H1 (cell line): ENCODE results near the gene GRIK1. TPM values are rescaled to one million over a fixed set of nuclear protein-coding genes. Genes with fewer than 3 reads are reported as not detected.

Source experiments
- CTCF ChIA-PET: fragments of 300-600 bp; sonication (Branson Sonifier 250); formaldehyde crosslinking; loops from one replicate; lab custom pipeline; 2021; ENCODE audit not compliant: partially characterized antibody; lab: Charles Lee
- POLR2A ChIA-PET: fragments of 300-600 bp; sonication (Branson Sonifier 250); formaldehyde crosslinking; loops from one replicate; lab custom pipeline; 2021; ENCODE audit warnings: inconsistent platforms; ENCODE audit not compliant: partially characterized antibody; lab: Charles Lee
- DNase-seq, 2 experiments: peaks; one replicate each; pipeline versions ENCODE4 v3.0.0 to v3.0.0-alpha.2; 2010 to 2022; ENCODE audit warnings: low spot score in 2 of 2, low read depth in 1 of 2, mixed read lengths in 1 of 2
- FAIRE-seq: peaks from 2 replicates; lab custom pipeline; 2011; peaks lifted over from hg19 to GRCh38; lab: Jason Lieb, UNC
- H2AFZ ChIP-seq: 2 replicates; pipeline ENCODE4 v1.8.1; 2012; ENCODE audit warnings: low read length, inconsistent platforms
- H2AK5ac ChIP-seq: 2 replicates; pipeline ENCODE4 v1.6.1; 2013; ENCODE audit warnings: low read depth, low read length
- H2BK120ac ChIP-seq: replicated peaks from 2 replicates; pipeline ENCODE3; 2013; ENCODE audit warnings: low read depth, low read length, inconsistent platforms
- H2BK12ac ChIP-seq: 2 replicates; pipeline ENCODE4 v1.6.1; 2013; ENCODE audit warnings: low read depth, low read length
- H2BK15ac ChIP-seq: 2 replicates; pipeline ENCODE4 v1.6.1; 2013; ENCODE audit warnings: low read length
- H2BK20ac ChIP-seq: 2 replicates; pipeline ENCODE4 v1.6.1; 2013; ENCODE audit warnings: low read length
- H2BK5ac ChIP-seq: 2 replicates; pipeline ENCODE4 v1.6.1; 2013; ENCODE audit warnings: low read depth, low read length
- H3K14ac ChIP-seq: 2 replicates; pipeline ENCODE4 v1.6.1; 2013; ENCODE audit warnings: inconsistent platforms; ENCODE audit not compliant: insufficient read length
- H3K18ac ChIP-seq: 2 replicates; pipeline ENCODE4 v1.6.1; 2013; ENCODE audit warnings: low read length; ENCODE audit errors: extremely low read depth
- H3K23ac ChIP-seq: 2 replicates; pipeline ENCODE4 v1.6.1; 2013; ENCODE audit warnings: inconsistent platforms; ENCODE audit not compliant: insufficient read length
- H3K23me2 ChIP-seq: 2 replicates; pipeline ENCODE4 v1.6.1; 2013; ENCODE audit warnings: low read depth, low read length
- H3K27ac ChIP-seq: 2 replicates; pipeline ENCODE4 v1.6.1; 2011; ENCODE audit warnings: low read depth, low read length, inconsistent platforms
- H3K27me3 ChIP-seq, 4 experiments: replicated peaks in 1 of 4; 1 replicate in 1 of 4; 2 replicates in 3 of 4; pipeline versions ENCODE4 v1.6.1 to v1.8.1; 2011 to 2013; ENCODE audit warnings: low read length in 3 of 4, mild to moderate bottlenecking in 3 of 4, inconsistent platforms in 2 of 4, mixed read lengths in 2 of 4, moderate library complexity in 1 of 4; ENCODE audit not compliant: control insufficient read depth in 3 of 4, insufficient read depth in 3 of 4; ENCODE audit errors: extremely low read depth in 1 of 4
- H3K36me3 ChIP-seq, 4 experiments: 2 replicates each; pipeline versions ENCODE4 v1.6.1 to v1.8.1; 2011 to 2013; ENCODE audit warnings: mild to moderate bottlenecking in 4 of 4, low read length in 3 of 4, moderate library complexity in 2 of 4, control low read depth in 1 of 4, inconsistent platforms in 1 of 4; ENCODE audit not compliant: insufficient read depth in 4 of 4, control insufficient read depth in 2 of 4
- H3K4ac ChIP-seq: replicated peaks from 2 replicates; pipeline ENCODE3; 2013; ENCODE audit warnings: low read length, low read depth, mixed read lengths, inconsistent platforms; ENCODE audit not compliant: insufficient read length
- H3K4me1 ChIP-seq, 4 experiments: replicated peaks in 1 of 4; 1 replicate in 1 of 4; 2 replicates in 3 of 4; pipeline versions ENCODE4 v1.6.1 to v1.8.1; 2011 to 2013; ENCODE audit warnings: low read length in 3 of 4, inconsistent platforms in 2 of 4, mixed read lengths in 1 of 4; ENCODE audit not compliant: insufficient read depth in 4 of 4, control insufficient read depth in 3 of 4
- H3K4me2 ChIP-seq, 2 experiments: 2 replicates each; pipeline versions ENCODE4 v1.6.1 to v1.8.1; 2011 to 2013; ENCODE audit warnings: low read depth in 2 of 2, low read length in 2 of 2, control low read depth in 1 of 2, inconsistent platforms in 1 of 2, mild to moderate bottlenecking in 1 of 2; ENCODE audit not compliant: insufficient read depth in 1 of 2
- H3K4me3 ChIP-seq, 4 experiments: fragments of 200-600, 300-600 bp in 1 of 4; sonication (generic), shearing (Covaris generic), sonication (Bioruptor Twin) in 1 of 4; 2 replicates each; pipeline versions ENCODE4 v1.5.1 to v1.8.1; 2011 to 2016; ENCODE audit warnings: low read length in 4 of 4, low read depth in 3 of 4, control low read depth in 2 of 4, inconsistent platforms in 2 of 4, mild to moderate bottlenecking in 2 of 4, mixed read lengths in 1 of 4, moderate library complexity in 1 of 4; ENCODE audit not compliant: insufficient read depth in 2 of 4; ENCODE audit errors: extremely low read depth in 1 of 4
- H3K56ac ChIP-seq: replicated peaks from 2 replicates; pipeline ENCODE3; 2013; ENCODE audit warnings: low read depth, mild to moderate bottlenecking, mixed read lengths, low read length, inconsistent platforms; ENCODE audit not compliant: insufficient read length
- H3K79me1 ChIP-seq: 2 replicates; pipeline ENCODE4 v1.6.1; 2013; ENCODE audit warnings: low read depth, low read length, control low read depth
- H3K79me2 ChIP-seq, 2 experiments: 2 replicates each; pipeline versions ENCODE4 v1.6.1 to v1.8.1; 2012 to 2013; ENCODE audit warnings: low read length in 2 of 2, mild to moderate bottlenecking in 2 of 2, inconsistent platforms in 1 of 2; ENCODE audit not compliant: insufficient read depth in 2 of 2, control insufficient read depth in 1 of 2
- H3K9ac ChIP-seq, 4 experiments: replicated peaks in 1 of 4; 1 replicate in 1 of 4; 2 replicates in 3 of 4; pipeline versions ENCODE4 v1.6.1 to v1.8.1; 2011 to 2013; ENCODE audit warnings: low read depth in 3 of 4, low read length in 3 of 4, control low read depth in 2 of 4, mild to moderate bottlenecking in 2 of 4, moderate library complexity in 2 of 4, inconsistent platforms in 1 of 4; ENCODE audit errors: extremely low read depth in 1 of 4
- H3K9me3 ChIP-seq, 2 experiments: 2 replicates each; pipeline versions ENCODE4 v1.6.1 to v1.8.1; 2012 to 2013; ENCODE audit warnings: mild to moderate bottlenecking in 2 of 2, moderate library complexity in 2 of 2, control low read depth in 1 of 2, inconsistent platforms in 1 of 2, low read depth in 1 of 2, low read length in 1 of 2, mixed read lengths in 1 of 2; ENCODE audit not compliant: insufficient read depth in 2 of 2
- H4K20me1 ChIP-seq, 2 experiments: replicated peaks in 1 of 2; 2 replicates each; pipeline versions ENCODE3 to v1.8.1; 2011 to 2013; ENCODE audit warnings: inconsistent platforms in 2 of 2, low read length in 2 of 2, mild to moderate bottlenecking in 1 of 2; ENCODE audit not compliant: insufficient read depth in 2 of 2, control insufficient read depth in 1 of 2
- H4K5ac ChIP-seq: 2 replicates; pipeline ENCODE4 v1.6.1; 2013; ENCODE audit warnings: low read length, low read depth, mixed read lengths, inconsistent platforms; ENCODE audit not compliant: insufficient read length
- H4K8ac ChIP-seq: 2 replicates; pipeline ENCODE4 v1.8.0; 2013; ENCODE audit warnings: mild to moderate bottlenecking, moderate library complexity, low read length, inconsistent platforms; ENCODE audit not compliant: insufficient read depth; ENCODE audit errors: extremely low read depth
- H4K91ac ChIP-seq: replicated peaks from 2 replicates; pipeline ENCODE3; 2013; ENCODE audit warnings: low read length, mixed read lengths, inconsistent platforms; ENCODE audit not compliant: insufficient read length
- BACH1 ChIP-seq: IDR thresholded peaks from 2 replicates; pipeline ENCODE4 v1.6.1; 2012; ENCODE audit warnings: low read length, improper control_type of control experiment
- CEBPB ChIP-seq: IDR thresholded peaks from 2 replicates; pipeline ENCODE4 v1.6.1; 2012; ENCODE audit warnings: low read depth, low read length
- CHD2 ChIP-seq: IDR thresholded peaks from 2 replicates; pipeline ENCODE4 v1.6.1; 2012; ENCODE audit warnings: low read length, improper control_type of control experiment
- GTF2F1 ChIP-seq: IDR thresholded peaks from 2 replicates; pipeline ENCODE4 v1.6.1; 2012; ENCODE audit warnings: low read depth, low read length, improper control_type of control experiment, borderline replicate concordance
- JUN ChIP-seq: IDR thresholded peaks from 2 replicates; pipeline ENCODE4 v1.6.1; 2011; ENCODE audit warnings: low read depth, mild to moderate bottlenecking, improper control_type of control experiment, low read length
- PHF8 ChIP-seq: fragments of 200-600 bp; sonication (generic); conservative IDR thresholded peaks from 2 replicates; pipeline ENCODE4 v1.7.1; 2012; ENCODE audit warnings: low read depth, mild to moderate bottlenecking, inconsistent platforms, low read length, moderate library complexity
- WGBS, 2 experiments: shearing (Covaris generic) in 1 of 2; methylation state at CpG; one replicate each; pipeline versions ENCODE4 v1.1.6 to v1.1.7; 2013 to 2015; ENCODE audit warnings: low lambda C conversion rate in 2 of 2, mixed read lengths in 2 of 2, inconsistent platforms in 1 of 2, low coverage in 1 of 2, missing lambda C conversion rate in 1 of 2; ENCODE audit not compliant: insufficient replicate concordance in 2 of 2, insufficient coverage in 1 of 2, insufficient read length in 1 of 2; ENCODE audit errors: extremely low coverage in 1 of 2, missing lambda C conversion rate in 1 of 2; 5-methylcytosine and 5-hydroxymethylcytosine counted together
- polyA plus RNA-seq, 7 experiments: library from polyadenylated mRNA; depleted of rRNA in 3 of 7; stranded (reverse) in 5 of 7; unstranded in 2 of 7; fragments of >200 nt in 5 of 7; fragments of 200-250 nt in 2 of 7; gene quantifications; 1 replicate in 5 of 7; 2 replicates in 1 of 7; 4 replicates in 1 of 7; pipeline versions ENCODE4 v1.2.1 to v1.2.3, GENCODE V29; 2011 to 2013; ENCODE audit warnings: missing spikeins in 2 of 7, mixed read lengths in 2 of 7
- total RNA-seq: library from RNA; stranded (reverse); fragmentation: NEBNext Ultra II Directional; extraction: Animal tissue kit (Norgen Biotek cat#: 25700); gene quantifications from 2 replicates; pipeline ENCODE4 v1.2.1, GENCODE V29; 2021

The GRIK1 gene
- total and polyA plus RNA-seq, 2 of the 8 experiments (the other 6 are each of a cell fraction or from before 2014, with no cell fraction given): 0.11 to 0.32 TPM

- Histone ChIP-seq H3K4me1 (peaks cover 0 to 2% (median under 1%) of the 10 kb centered on the region in 4 experiments; a peak in 3 of 7 replicates), H3K23me2 (no peaks in the 10 kb centered on the region), H3K4me2 (no peak overlapping the region), H3K23ac (no peak overlapping the region), H3K79me1 (no peaks in the 10 kb centered on the region), H3K36me3 (no peaks in the 10 kb centered on the region), H3K27me3 (no peaks in the 10 kb centered on the region), H3K9me3 (no peaks in the 10 kb centered on the region), H4K8ac (no peak overlapping the region), H3K27ac (no peak overlapping the region), H3K56ac (no peak overlapping the region), H3K4me3 (no peak overlapping the region), H3K9ac (no peak overlapping the region), H2BK20ac (no peak overlapping the region), H2AFZ (no peak overlapping the region), H4K5ac (no peak overlapping the region), H2BK5ac (no peak overlapping the region), H4K91ac (no peak overlapping the region), H2BK12ac (no peak overlapping the region), H2BK15ac (no peak overlapping the region), H3K79me2 (no peaks in the 10 kb centered on the region), H3K4ac (no peak overlapping the region), H4K20me1 (no peaks in the 10 kb centered on the region), H3K14ac (no peak overlapping the region), H2BK120ac (no peak overlapping the region), H3K18ac (no peak overlapping the region), H2AK5ac (no peak overlapping the region)
- POLR2A ChIA-PET: no interaction called here
- TF ChIP-seq JUN (no peak), PHF8 (no peak), BACH1 (no peak), CHD2 (no peak), CEBPB (no peak), GTF2F1 (no peak)
- FAIRE-seq (no peak), DNase-seq (no peak)
- 86% methylated on average over 3 of the region's 3 CpGs; no CpG with 5 or more reads in 1 of the 2 experiments for WGBS, 2 experiments
- CTCF ChIA-PET: no interaction called here
These were observed 139.7 kb downstream of the GRIK1 start for GRCh38 chr21:29800056-29800455.
